ENCODE measurements around the gene SCN2A. TPM values are rescaled to one million over a fixed set of nuclear protein-coding genes. Genes with fewer than 3 reads are reported as not detected.
"Not testable (repeated sequence)": the region's sequence is repeated elsewhere in the genome, so short reads cannot be mapped to it uniquely, and the experiment has no call there.

The SCN2A gene
- total RNA-seq, 2 donors from 2014 or later: 0.07 TPM; not detected in 1

- H3K36me3 Mint-ChIP-seq (ENCODE audit: low read depth): no peaks in the 10 kb centered on the region
- no peak overlapping the region for H3K27ac Mint-ChIP-seq
- no peak for ATAC-seq
- H3K27me3 Mint-ChIP-seq: peaks cover 5% of the 10 kb centered on the region
- no peak for DNase-seq
- H3K9me3 ChIP-seq (ENCODE audit: control insufficient read depth, low read length, poor library complexity, severe bottlenecking): no peaks in the 10 kb centered on the region
- no peaks in the 10 kb centered on the region for H3K4me1 Mint-ChIP-seq
- no peak overlapping the region for H3K4me3 Mint-ChIP-seq
These were observed 134.2 kb downstream of the SCN2A start for GRCh38 chr2:165373278-165374010.

GRCh38 chr2:165376571-165376975 is 137.4 kb downstream of the SCN2A start:
- ATAC-seq: no peak
- H3K4me1 Mint-ChIP-seq: no peaks in the 10 kb centered on the region
- DNase-seq: no peak

GRCh38 chr2:165382362-165382761 is 143.1 kb downstream of the SCN2A start:
- H3K4me1 Mint-ChIP-seq: peaks cover 3% of the 10 kb centered on the region
- H3K9me3 ChIP-seq (ENCODE audit: control insufficient read depth, low read length, poor library complexity, severe bottlenecking): no peaks in the 10 kb centered on the region
- H3K36me3 Mint-ChIP-seq (ENCODE audit: low read depth): no peaks in the 10 kb centered on the region
- ATAC-seq: no peak
- H3K4me3 Mint-ChIP-seq: no peak overlapping the region
- no peak for DNase-seq
- no peak overlapping the region for H3K27ac Mint-ChIP-seq
- H3K27me3 Mint-ChIP-seq: peaks cover 13% of the 10 kb centered on the region

More at GRCh38 chr2:165376571-165376975, 137.4 kb downstream of the SCN2A start:
- Mint-ChIP-seq H3K27me3 (peaks cover 11% of the 10 kb centered on the region), H3K27ac (no peak overlapping the region), H3K4me3 (no peak overlapping the region), H3K36me3 (ENCODE audit: low read depth) (no peaks in the 10 kb centered on the region)
- no peaks in the 10 kb centered on the region for H3K9me3 ChIP-seq (ENCODE audit: control insufficient read depth, low read length, poor library complexity, severe bottlenecking)

GRCh38 chr2:165390875-165391274 is 151.7 kb downstream of the SCN2A start:
- no peaks in the 10 kb centered on the region for H3K36me3 Mint-ChIP-seq (ENCODE audit: low read depth)
- no peak overlapping the region for H3K4me3 Mint-ChIP-seq
- no peak for ATAC-seq
- peaks cover 14% of the 10 kb centered on the region for H3K27me3 Mint-ChIP-seq
- DNase-seq: no peak
- H3K9me3 ChIP-seq (ENCODE audit: control insufficient read depth, low read length, poor library complexity, severe bottlenecking): no peaks in the 10 kb centered on the region
- H3K4me1 Mint-ChIP-seq: peaks cover 6% of the 10 kb centered on the region
- no peak overlapping the region for H3K27ac Mint-ChIP-seq

GRCh38 chr2:165391791-165392190 is 152.6 kb downstream of the SCN2A start:
- no peak for DNase-seq
- Mint-ChIP-seq H3K4me1 (peaks cover 6% of the 10 kb centered on the region), H3K4me3 (no peak overlapping the region), H3K27ac (no peak overlapping the region), H3K27me3 (peaks cover 14% of the 10 kb centered on the region), H3K36me3 (ENCODE audit: low read depth) (no peaks in the 10 kb centered on the region)
- ATAC-seq: no peak
- no peaks in the 10 kb centered on the region for H3K9me3 ChIP-seq (ENCODE audit: control insufficient read depth, low read length, poor library complexity, severe bottlenecking)

- DNase-seq; ATAC-seq; H3K9me3 ChIP-seq (ENCODE audit: control insufficient read depth, low read length, poor library complexity, severe bottlenecking); H3K4me1 Mint-ChIP-seq; H3K36me3 Mint-ChIP-seq (ENCODE audit: low read depth); H3K4me3 Mint-ChIP-seq; H3K27ac Mint-ChIP-seq: not testable (repeated sequence)
- peaks cover 20% of the 10 kb centered on the region for H3K27me3 Mint-ChIP-seq
These were observed 159.4 kb downstream of the SCN2A start for GRCh38 chr2:165398603-165399002.

GRCh38 chr2:165401285-165401852 is 162.2 kb downstream of the SCN2A start:
- Mint-ChIP-seq H3K36me3 (ENCODE audit: low read depth) (no peaks in the 10 kb centered on the region), H3K27ac (no peak overlapping the region), H3K4me1 (peaks cover 3% of the 10 kb centered on the region), H3K4me3 (no peak overlapping the region), H3K27me3 (peaks cover 34% of the 10 kb centered on the region)
- H3K9me3 ChIP-seq (ENCODE audit: control insufficient read depth, low read length, poor library complexity, severe bottlenecking): no peaks in the 10 kb centered on the region
- ATAC-seq: peak; percentile 49
- no peak for DNase-seq

GRCh38 chr2:165402162-165402561 is 162.9 kb downstream of the SCN2A start:
- no peaks in the 10 kb centered on the region for H3K36me3 Mint-ChIP-seq (ENCODE audit: low read depth)
- peaks cover 3% of the 10 kb centered on the region for H3K4me1 Mint-ChIP-seq
- no peaks in the 10 kb centered on the region for H3K9me3 ChIP-seq (ENCODE audit: control insufficient read depth, low read length, poor library complexity, severe bottlenecking)
- peaks cover 37% of the 10 kb centered on the region for H3K27me3 Mint-ChIP-seq
- no peak for ATAC-seq
- no peak overlapping the region for H3K4me3 Mint-ChIP-seq
- H3K27ac Mint-ChIP-seq: no peak overlapping the region
- DNase-seq: no peak

GRCh38 chr2:165406173-165406572 is 167.0 kb downstream of the SCN2A start:
- DNase-seq (no peak), ATAC-seq (no peak)
- Mint-ChIP-seq H3K27ac (no peak overlapping the region), H3K4me1 (no peaks in the 10 kb centered on the region), H3K27me3 (peaks cover 34% of the 10 kb centered on the region), H3K4me3 (no peak overlapping the region), H3K36me3 (ENCODE audit: low read depth) (no peaks in the 10 kb centered on the region)
- H3K9me3 ChIP-seq (ENCODE audit: control insufficient read depth, low read length, poor library complexity, severe bottlenecking): no peaks in the 10 kb centered on the region

- H3K27ac Mint-ChIP-seq: no peak overlapping the region
- H3K4me3 Mint-ChIP-seq: no peak overlapping the region
- no peaks in the 10 kb centered on the region for H3K9me3 ChIP-seq (ENCODE audit: control insufficient read depth, low read length, poor library complexity, severe bottlenecking)
- H3K4me1 Mint-ChIP-seq: no peaks in the 10 kb centered on the region
- H3K27me3 Mint-ChIP-seq: peaks cover 28% of the 10 kb centered on the region
- ATAC-seq: no peak
- H3K36me3 Mint-ChIP-seq (ENCODE audit: low read depth): no peaks in the 10 kb centered on the region
- no peak for DNase-seq
These were observed 168.3 kb downstream of the SCN2A start for GRCh38 chr2:165407466-165407865.

- DNase-seq (no peak), ATAC-seq (no peak)
- no peaks in the 10 kb centered on the region for H3K9me3 ChIP-seq (ENCODE audit: control insufficient read depth, low read length, poor library complexity, severe bottlenecking)
- Mint-ChIP-seq H3K27ac (no peak overlapping the region), H3K4me3 (no peak overlapping the region), H3K27me3 (peaks cover 28% of the 10 kb centered on the region), H3K4me1 (no peaks in the 10 kb centered on the region), H3K36me3 (ENCODE audit: low read depth) (no peaks in the 10 kb centered on the region)
These were observed 169.0 kb downstream of the SCN2A start for GRCh38 chr2:165408186-165408585.

- no peaks in the 10 kb centered on the region for H3K9me3 ChIP-seq (ENCODE audit: control insufficient read depth, low read length, poor library complexity, severe bottlenecking)
- Mint-ChIP-seq H3K36me3 (ENCODE audit: low read depth) (no peaks in the 10 kb centered on the region), H3K4me1 (no peaks in the 10 kb centered on the region), H3K4me3 (no peak overlapping the region), H3K27me3 (peaks cover 18% of the 10 kb centered on the region), H3K27ac (no peak overlapping the region)
- DNase-seq: no peak
- ATAC-seq: no peak
These were observed 171.1 kb downstream of the SCN2A start for GRCh38 chr2:165410276-165410675.

GRCh38 chr2:165414187-165414586 is 175.0 kb downstream of the SCN2A start:
- H3K4me1 Mint-ChIP-seq: no peaks in the 10 kb centered on the region
- no peaks in the 10 kb centered on the region for H3K36me3 Mint-ChIP-seq (ENCODE audit: low read depth)

GRCh38 chr2:165417009-165417408 is 177.8 kb downstream of the SCN2A start:
- Mint-ChIP-seq H3K27ac (no peak overlapping the region), H3K4me1 (no peaks in the 10 kb centered on the region), H3K4me3 (no peak overlapping the region), H3K27me3 (peaks cover 16% of the 10 kb centered on the region), H3K36me3 (ENCODE audit: low read depth) (no peaks in the 10 kb centered on the region)
- H3K9me3 ChIP-seq (ENCODE audit: control insufficient read depth, low read length, poor library complexity, severe bottlenecking): no peaks in the 10 kb centered on the region
- ATAC-seq (no peak), DNase-seq (no peak)

More at GRCh38 chr2:165414187-165414586, 175.0 kb downstream of the SCN2A start:
- DNase-seq (no peak), ATAC-seq (no peak)
- no peak overlapping the region for H3K27ac Mint-ChIP-seq
- H3K4me3 Mint-ChIP-seq: no peak overlapping the region
- H3K9me3 ChIP-seq (ENCODE audit: control insufficient read depth, low read length, poor library complexity, severe bottlenecking): no peaks in the 10 kb centered on the region
- peaks cover 25% of the 10 kb centered on the region for H3K27me3 Mint-ChIP-seq

Data from T-helper 17 cell (primary cell).